Type B pancreatic cell (in vitro differentiated cells): ENCODE measurements around the gene CNKSR3. TPM values are rescaled to one million over a fixed set of nuclear protein-coding genes. Genes with fewer than 3 reads are reported as not detected.

Source experiments
- DNase-seq: peaks from one replicate; pipeline ENCODE4 v3.0.0; 2021; ENCODE audit warnings: mixed read lengths; ENCODE audit not compliant: unreplicated experiment; ENCODE audit errors: extremely low spot score
- H3K27ac Mint-ChIP-seq: 2 replicates; pipeline ENCODE4 v1.8.0; 2021; ENCODE audit warnings: mild to moderate bottlenecking, mixed read lengths
- H3K27me3 Mint-ChIP-seq: 2 replicates; pipeline ENCODE4 v1.8.0; 2021; ENCODE audit warnings: mixed read lengths
- H3K36me3 Mint-ChIP-seq: 2 replicates; pipeline ENCODE4 v1.8.0; 2021; ENCODE audit warnings: mixed read lengths
- H3K4me1 Mint-ChIP-seq: one replicate; pipeline ENCODE4 v1.8.0; 2021; ENCODE audit warnings: mixed read lengths; ENCODE audit not compliant: unreplicated experiment
- H3K4me3 Mint-ChIP-seq: 2 replicates; pipeline ENCODE4 v1.8.0; 2021; ENCODE audit warnings: mild to moderate bottlenecking, mixed read lengths
- H3K9me3 Mint-ChIP-seq: 2 replicates; pipeline ENCODE4 v1.8.0; 2021; ENCODE audit warnings: mixed read lengths
- total RNA-seq: library from RNA; stranded (reverse); gene quantifications from 2 replicates; pipeline ENCODE4 v1.2.1, GENCODE V29; 2021; ENCODE audit warnings: low replicate concordance
- TF ChIP-seq, protein P1 (sequence below): fragments of 200-600 bp; sonication (generic); conservative IDR thresholded peaks from 2 replicates; pipeline ENCODE4 v1.5.0; 2021; ENCODE audit warnings: antibody characterized with exemption, mild to moderate bottlenecking

CNKSR3 gene
- total RNA-seq, 1 donor from 2014 or later, result 31.0 TPM

DNA sequence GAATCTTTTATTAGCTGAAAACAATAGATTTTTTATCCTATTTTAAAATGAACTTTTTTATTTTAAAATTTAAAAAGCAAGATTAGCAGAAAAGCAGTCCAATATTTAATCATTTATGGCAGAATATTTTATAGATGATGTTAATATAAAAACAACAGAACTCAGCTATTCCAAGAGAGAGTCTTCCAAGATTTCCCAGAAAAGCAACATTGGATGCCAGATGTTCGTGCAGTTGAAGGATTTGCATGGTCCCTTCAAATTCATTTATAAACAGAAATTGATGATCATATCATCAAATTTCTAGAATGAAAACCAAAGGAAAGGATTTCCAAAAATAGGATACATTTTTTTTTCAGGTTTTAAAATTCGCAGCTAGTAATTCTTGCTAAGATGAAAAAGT lies 25.4 kb upstream of the CNKSR3 start:
- TF ChIP-seq, protein P1, sequence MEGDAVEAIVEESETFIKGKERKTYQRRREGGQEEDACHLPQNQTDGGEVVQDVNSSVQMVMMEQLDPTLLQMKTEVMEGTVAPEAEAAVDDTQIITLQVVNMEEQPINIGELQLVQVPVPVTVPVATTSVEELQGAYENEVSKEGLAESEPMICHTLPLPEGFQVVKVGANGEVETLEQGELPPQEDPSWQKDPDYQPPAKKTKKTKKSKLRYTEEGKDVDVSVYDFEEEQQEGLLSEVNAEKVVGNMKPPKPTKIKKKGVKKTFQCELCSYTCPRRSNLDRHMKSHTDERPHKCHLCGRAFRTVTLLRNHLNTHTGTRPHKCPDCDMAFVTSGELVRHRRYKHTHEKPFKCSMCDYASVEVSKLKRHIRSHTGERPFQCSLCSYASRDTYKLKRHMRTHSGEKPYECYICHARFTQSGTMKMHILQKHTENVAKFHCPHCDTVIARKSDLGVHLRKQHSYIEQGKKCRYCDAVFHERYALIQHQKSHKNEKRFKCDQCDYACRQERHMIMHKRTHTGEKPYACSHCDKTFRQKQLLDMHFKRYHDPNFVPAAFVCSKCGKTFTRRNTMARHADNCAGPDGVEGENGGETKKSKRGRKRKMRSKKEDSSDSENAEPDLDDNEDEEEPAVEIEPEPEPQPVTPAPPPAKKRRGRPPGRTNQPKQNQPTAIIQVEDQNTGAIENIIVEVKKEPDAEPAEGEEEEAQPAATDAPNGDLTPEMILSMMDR, result no peak
- Mint-ChIP-seq H3K27me3 (no peaks in the 10 kb centered on the region), H3K4me3 (no peak overlapping the region), H3K27ac (no peak overlapping the region), H3K36me3 (no peaks in the 10 kb centered on the region), H3K4me1 (peaks cover 23% of the 10 kb centered on the region), H3K9me3 (no peaks in the 10 kb centered on the region)
- DNase-seq, result no peak

DNA sequence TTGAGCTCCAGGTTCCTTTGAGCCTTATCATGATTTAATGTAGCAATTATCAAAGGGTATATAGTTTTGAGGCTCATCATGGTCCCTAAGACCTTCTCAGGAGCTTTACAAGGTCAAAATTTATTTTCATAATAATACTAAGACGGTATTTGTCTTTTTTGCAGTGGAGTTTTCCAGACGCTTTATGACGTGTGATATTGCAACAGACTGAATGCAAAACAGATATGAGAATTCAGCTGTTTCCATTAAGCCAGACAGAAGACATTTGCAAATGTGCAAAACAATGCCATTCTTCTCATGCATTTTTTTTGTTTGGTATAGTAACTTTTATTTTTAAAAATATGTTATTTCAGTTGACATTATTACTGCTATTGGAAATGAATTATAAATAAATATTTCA lies 24.7 kb upstream of the CNKSR3 start:
- no peak overlapping the region for H3K27ac Mint-ChIP-seq
- H3K4me3 Mint-ChIP-seq, result no peak overlapping the region
- H3K4me1 Mint-ChIP-seq, result peaks cover 20% of the 10 kb centered on the region
- H3K9me3 Mint-ChIP-seq, result no peaks in the 10 kb centered on the region
- no peak for DNase-seq
- H3K27me3 Mint-ChIP-seq, result no peaks in the 10 kb centered on the region
- no peaks in the 10 kb centered on the region for H3K36me3 Mint-ChIP-seq
- TF ChIP-seq, protein P1, result no peak

DNA sequence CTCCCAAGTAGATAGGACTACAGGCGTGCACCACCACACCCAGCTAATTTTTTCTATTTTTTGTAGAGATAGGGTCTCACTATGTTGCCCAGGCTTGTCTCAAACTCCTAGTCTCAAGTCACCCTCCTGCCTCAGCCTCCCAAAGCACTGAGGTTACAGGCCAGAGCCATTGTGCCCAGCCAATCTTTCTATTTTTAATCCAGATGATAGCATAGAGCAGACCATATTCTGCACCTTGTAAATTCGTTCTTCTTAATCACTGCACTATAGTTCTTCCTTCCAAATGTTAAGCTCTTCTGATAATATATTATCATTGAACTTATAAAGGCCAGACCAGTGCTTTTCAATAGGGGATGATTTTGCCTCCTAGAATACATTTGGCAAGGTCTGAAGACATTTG lies 24.0 kb upstream of the CNKSR3 start:
- Mint-ChIP-seq H3K9me3 (no peaks in the 10 kb centered on the region), H3K4me1 (peaks cover 18% of the 10 kb centered on the region), H3K36me3 (no peaks in the 10 kb centered on the region), H3K27ac (no peak overlapping the region), H3K27me3 (no peaks in the 10 kb centered on the region), H3K4me3 (no peak overlapping the region)
- TF ChIP-seq, protein P1, result no peak
- no peak for DNase-seq

DNA sequence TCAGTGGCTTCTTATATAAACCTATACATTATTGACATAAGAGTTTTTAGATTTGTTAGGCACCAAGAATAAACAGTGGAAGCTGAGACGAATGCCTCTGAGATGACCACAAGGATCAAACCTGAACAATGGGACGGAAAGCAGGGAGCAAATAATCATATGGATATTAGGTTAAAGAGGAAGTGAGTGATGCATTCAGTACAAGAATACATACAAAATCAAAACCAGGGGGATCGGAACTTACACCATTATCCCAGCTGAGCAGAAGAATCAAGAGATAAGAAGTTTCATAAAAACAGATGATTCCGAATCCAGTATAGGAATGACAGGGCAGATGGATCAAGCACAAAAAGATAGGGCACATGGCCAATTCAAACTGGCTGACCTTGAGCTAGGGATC lies 21.9 kb upstream of the CNKSR3 start:
- Mint-ChIP-seq H3K4me1 (peaks cover 6% of the 10 kb centered on the region), H3K27ac (no peak overlapping the region), H3K9me3 (peaks cover 4% of the 10 kb centered on the region), H3K36me3 (no peaks in the 10 kb centered on the region), H3K4me3 (no peak overlapping the region), H3K27me3 (no peaks in the 10 kb centered on the region)
- DNase-seq, result no peak
- TF ChIP-seq, protein P1, result no peak

DNA sequence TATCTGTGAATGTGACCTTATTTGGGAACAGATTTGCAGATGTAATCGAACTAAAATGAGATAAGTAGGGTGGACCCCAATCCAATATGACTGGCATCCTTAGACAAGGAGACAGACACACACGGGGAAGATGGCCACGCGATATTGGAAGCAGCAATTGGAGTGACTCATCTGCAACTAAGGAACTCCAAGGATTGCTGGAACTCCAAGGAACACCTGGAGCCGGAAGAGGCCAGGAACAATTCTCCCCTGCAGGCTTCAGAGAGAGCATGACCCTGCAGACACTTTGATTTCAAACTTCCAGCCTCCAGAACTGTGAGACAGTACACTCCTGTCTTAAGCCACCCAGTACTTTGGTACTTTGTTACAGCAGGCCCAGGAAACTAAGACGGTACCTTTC lies 19.5 kb upstream of the CNKSR3 start:
- Mint-ChIP-seq H3K4me1 (no peaks in the 10 kb centered on the region), H3K27ac (no peak overlapping the region), H3K4me3 (no peak overlapping the region), H3K9me3 (peaks cover 4% of the 10 kb centered on the region), H3K36me3 (no peaks in the 10 kb centered on the region), H3K27me3 (no peaks in the 10 kb centered on the region)
- DNase-seq, result no peak
- TF ChIP-seq, protein P1, result no peak

DNA sequence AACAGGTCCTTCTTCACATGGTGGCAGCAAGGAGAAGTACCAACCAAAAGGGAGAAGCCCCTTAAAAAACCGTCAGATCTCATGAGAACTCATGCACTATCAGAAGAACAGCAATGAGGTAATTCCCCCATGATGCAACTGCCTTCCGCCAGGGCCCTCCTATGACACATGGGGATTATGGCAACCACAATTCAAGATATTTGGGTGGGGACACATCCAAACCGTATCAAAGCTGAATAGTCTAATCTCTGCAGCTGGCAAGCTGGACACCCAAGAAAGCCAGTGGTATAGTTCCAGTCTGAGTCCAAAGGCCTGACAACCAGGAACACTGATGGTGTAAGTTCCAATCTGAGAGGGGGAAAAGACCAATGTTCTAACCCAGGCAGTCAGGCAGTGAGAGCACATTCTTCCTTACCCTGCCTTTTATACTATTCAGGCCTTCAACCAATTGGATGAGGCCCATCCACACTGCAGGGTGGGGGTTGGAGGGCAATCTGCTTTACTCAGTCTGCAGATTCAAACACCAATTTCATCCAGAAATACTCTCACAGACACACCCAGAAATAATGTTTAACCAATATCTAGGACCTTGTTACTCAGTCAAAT lies 17.9 kb upstream of the CNKSR3 start:
- Mint-ChIP-seq H3K36me3 (no peaks in the 10 kb centered on the region), H3K9me3 (peaks cover 4% of the 10 kb centered on the region), H3K27ac (no peak overlapping the region), H3K4me1 (no peaks in the 10 kb centered on the region), H3K4me3 (no peak overlapping the region), H3K27me3 (no peaks in the 10 kb centered on the region)
- no peak for DNase-seq
- TF ChIP-seq, protein P1, result no peak
